Endothelial cell of umbilical vein (primary cell): ENCODE data around the gene MMP23B. TPM values are rescaled to one million over a fixed set of nuclear protein-coding genes. Genes with fewer than 3 reads are reported as not detected.
A peak's percentile ranks its signal among the peaks of the same experiment; 100 is the strongest.
"Not testable (repeated sequence)": the region's sequence is repeated elsewhere in the genome, so short reads cannot be mapped to it uniquely, and the experiment has no call there.

Source experiments
- BruUV-seq: library from RNA; stranded (reverse); fragments of 400-500 nt; replicated peaks from 2 replicates; lab custom pipeline; 2021; lab: Mats Ljungman, UMichigan
- CTCF ChIA-PET: fragments of 300-600, 350-600 bp; sonication (Branson Sonifier 250); formaldehyde crosslinking; loops from one replicate; lab custom pipeline; 2021; ENCODE audit warnings: antibody characterized with exemption, inconsistent platforms; lab: Charles Lee
- POLR2A ChIA-PET: fragments of 300-600, 350-600 bp; sonication (Branson Sonifier 250); formaldehyde crosslinking; loops from one replicate; lab custom pipeline; 2021; ENCODE audit warnings: antibody characterized with exemption, inconsistent platforms; lab: Charles Lee
- DNase-seq: peaks from one replicate; pipeline ENCODE4 v3.0.0-alpha.2; 2011; ENCODE audit warnings: low read depth, low spot score
- FAIRE-seq: peaks from 2 replicates; lab custom pipeline; 2011; peaks lifted over from hg19 to GRCh38; lab: Jason Lieb, UNC
- H2AFZ ChIP-seq: 2 replicates; pipeline ENCODE4 v1.6.0; 2012; ENCODE audit warnings: low read depth, low read length, control low read depth, inconsistent platforms
- H3K27ac ChIP-seq: 2 replicates; pipeline ENCODE4 v1.5.1; 2011; ENCODE audit warnings: low read depth, mild to moderate bottlenecking, control low read depth, low read length, moderate library complexity; ENCODE audit not compliant: insufficient read depth
- H3K27me3 ChIP-seq, 2 experiments: 2 replicates each; pipeline versions ENCODE4 v1.6.0 to v1.6.1; 2011; ENCODE audit warnings: low read length in 2 of 2, mixed read lengths in 1 of 2; ENCODE audit not compliant: control insufficient read depth in 2 of 2, insufficient read depth in 2 of 2
- H3K36me3 ChIP-seq, 2 experiments: 2 replicates in 1 of 2; 3 replicates in 1 of 2; pipeline ENCODE4 v1.5.1; 2011; ENCODE audit warnings: low read length in 2 of 2, mild to moderate bottlenecking in 1 of 2, moderate library complexity in 1 of 2; ENCODE audit not compliant: control insufficient read depth in 2 of 2, insufficient read depth in 2 of 2; ENCODE audit errors: extremely low read depth in 1 of 2
- H3K4me1 ChIP-seq: 3 replicates; pipeline ENCODE4 v1.5.1; 2011; ENCODE audit warnings: mild to moderate bottlenecking, low read length; ENCODE audit not compliant: control insufficient read depth, insufficient read depth; ENCODE audit errors: extremely low read depth
- H3K4me2 ChIP-seq: 2 replicates; pipeline ENCODE4 v1.6.1; 2011; ENCODE audit warnings: low read length, control low read depth, mixed read lengths; ENCODE audit not compliant: insufficient read depth
- H3K4me3 ChIP-seq, 3 experiments: fragments of 200-600 bp in 1 of 3; sonication (generic), shearing (Covaris generic) in 1 of 3; replicated peaks in 1 of 3; 2 replicates each; pipeline ENCODE4 v1.5.1; 2011 to 2016; ENCODE audit warnings: control low read depth in 3 of 3, low read length in 3 of 3, mild to moderate bottlenecking in 2 of 3, inconsistent platforms in 1 of 3, low read depth in 1 of 3, moderate library complexity in 1 of 3; ENCODE audit not compliant: insufficient read depth in 1 of 3
- H3K79me2 ChIP-seq: 2 replicates; pipeline ENCODE4 v1.6.0; 2012; ENCODE audit warnings: low read length, inconsistent platforms; ENCODE audit not compliant: control insufficient read depth, insufficient read depth
- H3K9ac ChIP-seq: replicated peaks from 2 replicates; pipeline ENCODE3; 2011; ENCODE audit warnings: low read length, control low read depth; ENCODE audit not compliant: insufficient read depth; ENCODE audit errors: extremely low read depth
- H3K9me1 ChIP-seq: replicated peaks from 3 replicates; pipeline ENCODE4 v1.6.0; 2011; ENCODE audit warnings: mild to moderate bottlenecking, low read length; ENCODE audit not compliant: control insufficient read depth, insufficient read depth; ENCODE audit errors: extremely low read depth
- H3K9me3 ChIP-seq: replicated peaks from 2 replicates; pipeline ENCODE4 v1.5.1; 2012; ENCODE audit warnings: low read length, inconsistent platforms; ENCODE audit not compliant: control insufficient read depth, insufficient read depth
- H4K20me1 ChIP-seq: replicated peaks from 2 replicates; pipeline ENCODE3; 2011; ENCODE audit warnings: mild to moderate bottlenecking, low read length; ENCODE audit not compliant: control insufficient read depth, insufficient read depth; ENCODE audit errors: extremely low read depth
- EZH2 ChIP-seq: IDR thresholded peaks from 2 replicates; pipeline ENCODE4 v1.6.1; 2012; ENCODE audit warnings: borderline replicate concordance, low read depth, mild to moderate bottlenecking, moderate library complexity, low read length, inconsistent platforms; ENCODE audit not compliant: severe bottlenecking
- FOS ChIP-seq: IDR thresholded peaks from 2 replicates; pipeline ENCODE4 v1.6.1; 2011; ENCODE audit warnings: mild to moderate bottlenecking, low read length, moderate library complexity, borderline replicate concordance; ENCODE audit not compliant: insufficient read depth
- MYC ChIP-seq: IDR thresholded peaks from one replicate; pipeline ENCODE4 v1.6.1; 2011; ENCODE audit warnings: mild to moderate bottlenecking, low read depth, low read length
- POLR2A ChIP-seq: IDR thresholded peaks from 2 replicates; pipeline ENCODE4 v1.6.1; 2012; ENCODE audit warnings: low read depth, mild to moderate bottlenecking, control low read depth, low read length
- dilution Hi-C: fragments of 300-500 bp; cut with MboI; formaldehyde crosslinking; loops from one replicate; pipeline ENCODE4 v1.15.0; 2019; ENCODE audit warnings: low sequenced_read_pairs; ENCODE audit not compliant: extremely low pct_ligation_motif_present
- intact Hi-C: fragments of 100-400 bp; cut with micrococcal nuclease; formaldehyde crosslinking; loops from one replicate; pipeline ENCODE4 v1.10.0; 2022
- polyA plus RNA-seq, 4 experiments: library from polyadenylated mRNA; depleted of rRNA in 3 of 4; stranded (reverse) in 3 of 4; unstranded in 1 of 4; fragments of >200 nt; gene quantifications; 2 replicates each; pipeline versions ENCODE4 v1.2.1 to v1.2.3, GENCODE V29; 2011 to 2012; ENCODE audit warnings: missing spikeins in 1 of 4
- total RNA-seq: library from RNA; stranded (reverse); gene quantifications from 2 replicates; pipeline ENCODE4 v1.2.3, GENCODE V29; 2021
- TF ChIP-seq, protein P1 (sequence below), 2 donors: IDR thresholded peaks; 1 replicate in 1 of 2; 2 replicates in 1 of 2; pipeline ENCODE4 v1.5.1; 2011; ENCODE audit warnings: low read length in 2 of 2, mild to moderate bottlenecking in 2 of 2, moderate library complexity in 2 of 2, control low read depth in 1 of 2, inconsistent platforms in 1 of 2, low read depth in 1 of 2; ENCODE audit not compliant: insufficient read depth in 1 of 2; ENCODE audit errors: extremely low read depth in 1 of 2
- TF ChIP-seq, protein P2 (sequence below): IDR thresholded peaks from 2 replicates; pipeline ENCODE4 v1.6.1; 2011; ENCODE audit not compliant: insufficient read depth, insufficient read length

The MMP23B gene
- total and polyA plus RNA-seq, 2 donors (not counting 3 experiments of a cell fraction or from before 2014, with no cell fraction given) = 0.62 to 5.3 TPM

DNA sequence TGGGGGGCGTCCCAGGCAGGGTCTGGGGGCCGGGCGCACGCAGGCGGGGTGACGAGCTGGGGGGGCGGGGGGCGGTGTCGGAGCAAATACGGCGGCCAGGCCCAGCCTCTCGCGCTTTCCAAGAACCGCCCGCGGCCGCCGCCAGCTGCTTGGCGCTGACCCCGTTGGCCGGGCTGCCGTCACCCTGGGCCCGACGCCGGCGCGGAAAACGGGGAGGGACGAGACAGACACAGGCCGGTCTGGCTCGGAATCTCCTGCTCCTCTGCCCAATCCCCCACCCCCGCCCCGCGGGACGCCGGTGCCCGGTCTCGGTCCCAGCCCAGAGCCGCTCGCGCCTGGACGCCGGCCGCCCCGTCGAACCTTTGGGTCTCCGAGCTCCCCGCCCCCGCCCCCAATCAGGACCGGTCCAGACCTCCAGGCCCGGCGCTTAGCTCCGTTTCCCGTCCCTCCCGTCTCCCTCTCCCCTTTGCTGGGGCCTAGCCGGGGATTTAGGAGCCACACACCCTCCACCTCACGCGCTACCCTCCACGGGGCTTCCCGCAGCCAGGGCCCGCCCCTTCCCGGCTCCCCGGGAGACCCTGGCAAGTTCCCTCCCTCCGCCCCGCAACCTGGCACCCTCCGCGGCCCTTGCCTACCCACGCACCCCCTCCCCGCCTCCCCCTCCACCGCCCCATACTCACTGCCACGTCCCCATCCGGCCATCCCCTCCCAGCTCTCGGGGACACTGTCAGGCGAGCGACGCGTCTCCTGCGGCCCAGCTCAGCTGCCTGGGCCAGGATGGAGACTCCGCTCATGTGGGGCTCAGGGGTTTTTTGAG is 800 bp upstream of the MMP23B start:
- Histone ChIP-seq H3K27ac (no peak overlapping the region), H3K4me1 (no peaks in the 10 kb centered on the region), H3K4me3 (no peak overlapping the region), H3K27me3 (peaks cover 3 to 24% of the 10 kb centered on the region in 2 experiments), H3K9ac (no peak overlapping the region), H3K9me1 (no peaks in the 10 kb centered on the region), H3K79me2 (no peaks in the 10 kb centered on the region), H3K9me3 (no peaks in the 10 kb centered on the region), H4K20me1 (no peaks in the 10 kb centered on the region), H3K4me2 (no peak overlapping the region), H2AFZ (no peak overlapping the region), H3K36me3 (peaks cover 0 to under 1% of the 10 kb centered on the region in 2 experiments)
- TF ChIP-seq MYC (no peak), POLR2A (no peak), FOS (no peak), EZH2 (peak; percentile 98)
- TF ChIP-seq, protein P1, sequence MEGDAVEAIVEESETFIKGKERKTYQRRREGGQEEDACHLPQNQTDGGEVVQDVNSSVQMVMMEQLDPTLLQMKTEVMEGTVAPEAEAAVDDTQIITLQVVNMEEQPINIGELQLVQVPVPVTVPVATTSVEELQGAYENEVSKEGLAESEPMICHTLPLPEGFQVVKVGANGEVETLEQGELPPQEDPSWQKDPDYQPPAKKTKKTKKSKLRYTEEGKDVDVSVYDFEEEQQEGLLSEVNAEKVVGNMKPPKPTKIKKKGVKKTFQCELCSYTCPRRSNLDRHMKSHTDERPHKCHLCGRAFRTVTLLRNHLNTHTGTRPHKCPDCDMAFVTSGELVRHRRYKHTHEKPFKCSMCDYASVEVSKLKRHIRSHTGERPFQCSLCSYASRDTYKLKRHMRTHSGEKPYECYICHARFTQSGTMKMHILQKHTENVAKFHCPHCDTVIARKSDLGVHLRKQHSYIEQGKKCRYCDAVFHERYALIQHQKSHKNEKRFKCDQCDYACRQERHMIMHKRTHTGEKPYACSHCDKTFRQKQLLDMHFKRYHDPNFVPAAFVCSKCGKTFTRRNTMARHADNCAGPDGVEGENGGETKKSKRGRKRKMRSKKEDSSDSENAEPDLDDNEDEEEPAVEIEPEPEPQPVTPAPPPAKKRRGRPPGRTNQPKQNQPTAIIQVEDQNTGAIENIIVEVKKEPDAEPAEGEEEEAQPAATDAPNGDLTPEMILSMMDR (IDR thresholded peaks at IDR 0.05; ENCODE audit: extremely low read depth in 1 of 2, insufficient read depth in 1 of 2, low read depth in 1 of 2, low read length in 2 of 2) = no peak
- TF ChIP-seq, protein P2, sequence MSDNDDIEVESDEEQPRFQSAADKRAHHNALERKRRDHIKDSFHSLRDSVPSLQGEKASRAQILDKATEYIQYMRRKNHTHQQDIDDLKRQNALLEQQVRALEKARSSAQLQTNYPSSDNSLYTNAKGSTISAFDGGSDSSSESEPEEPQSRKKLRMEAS = no peak
- CTCF ChIA-PET = interaction anchor here (1.6 kb wide), 2 partner anchors 29 to 274 kb away, joined by 3 read pairs; no protein-coding TSS in a partner anchor
- intact Hi-C loops = no loop called here
- POLR2A ChIA-PET = no interaction called here
- no peak for FAIRE-seq
- dilution Hi-C loops = no loop called here
- no TSS peak for BruUV-seq
- DNase-seq = no peak

DNA sequence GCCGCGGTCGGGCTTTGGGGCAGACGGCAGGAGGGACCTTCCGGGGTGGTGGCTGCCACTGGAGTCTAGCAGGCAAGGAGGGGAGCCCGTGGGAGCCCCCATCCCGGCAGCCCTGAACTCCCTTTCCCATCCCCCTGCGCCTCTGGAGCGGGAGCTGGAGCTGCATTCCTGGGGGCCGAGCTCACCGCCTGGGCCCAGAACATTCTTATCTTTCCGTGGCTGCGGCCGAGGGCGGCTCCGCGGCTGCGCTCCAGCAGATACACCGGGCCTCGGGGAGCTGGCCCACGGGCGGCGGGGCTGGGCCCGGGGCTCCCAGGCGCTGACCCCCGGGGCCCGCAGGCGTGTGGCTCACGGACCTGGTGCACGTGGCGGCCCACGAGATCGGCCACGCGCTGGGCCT is 1.4 kb downstream of the MMP23B start:
- H4K20me1 ChIP-seq, H3K9ac ChIP-seq, H2AFZ ChIP-seq, H3K9me1 ChIP-seq, H3K79me2 ChIP-seq, H3K36me3 ChIP-seq, H3K9me3 ChIP-seq, DNase-seq, H3K4me3 ChIP-seq, H3K4me2 ChIP-seq, dilution Hi-C loops, BruUV-seq, H3K27ac ChIP-seq, CTCF ChIA-PET, intact Hi-C loops, POLR2A ChIA-PET, H3K4me1 ChIP-seq: not testable (repeated sequence)
- FAIRE-seq = peak; percentile 72
- H3K27me3 ChIP-seq = peaks cover 3 to 24% of the 10 kb centered on the region in 2 experiments

DNA sequence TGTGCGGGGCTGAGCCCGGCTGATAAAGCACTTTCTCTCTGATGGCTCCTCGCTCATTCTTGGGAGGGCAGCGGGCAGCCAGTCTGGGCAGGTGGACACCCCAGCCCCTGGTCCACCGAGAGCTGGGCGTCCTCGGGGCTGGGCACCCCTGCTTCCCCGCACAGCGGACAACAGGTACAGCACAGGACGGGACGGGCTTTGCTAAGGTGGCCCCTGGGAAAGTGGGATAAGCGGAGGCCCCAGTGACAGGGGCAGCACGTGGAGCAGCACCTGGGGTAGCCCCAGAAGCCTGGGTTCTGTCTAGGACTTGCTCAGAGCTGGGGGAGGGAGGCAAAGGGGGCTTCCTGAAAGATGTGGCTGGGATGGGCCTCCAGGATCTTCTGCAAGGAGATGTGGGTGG is 2.6 kb downstream of the MMP23B start:
- BruUV-seq, CTCF ChIA-PET, intact Hi-C loops: not testable (repeated sequence)

More for the DNA sequence above, 2.6 kb downstream of the MMP23B start:
- POLR2A ChIA-PET, H2AFZ ChIP-seq, dilution Hi-C loops, H3K4me1 ChIP-seq, H3K36me3 ChIP-seq, H3K9me1 ChIP-seq, FAIRE-seq, H3K79me2 ChIP-seq, H3K9ac ChIP-seq, DNase-seq, H3K4me2 ChIP-seq, H3K4me3 ChIP-seq, H4K20me1 ChIP-seq, H3K27ac ChIP-seq, H3K9me3 ChIP-seq: not testable (repeated sequence)
- H3K27me3 ChIP-seq = peaks cover 3 to 19% of the 10 kb centered on the region in 2 experiments
